ENCODE data around the gene ARL6IP5. TPM values are rescaled to one million over a fixed set of nuclear protein-coding genes. Genes with fewer than 3 reads are reported as not detected.
A peak's percentile ranks its signal among the peaks of the same experiment; 100 is the strongest.

The ARL6IP5 gene
- polyA plus RNA-seq, 6 donors from 2014 or later: 278 to 469 (median 324) TPM

DNA sequence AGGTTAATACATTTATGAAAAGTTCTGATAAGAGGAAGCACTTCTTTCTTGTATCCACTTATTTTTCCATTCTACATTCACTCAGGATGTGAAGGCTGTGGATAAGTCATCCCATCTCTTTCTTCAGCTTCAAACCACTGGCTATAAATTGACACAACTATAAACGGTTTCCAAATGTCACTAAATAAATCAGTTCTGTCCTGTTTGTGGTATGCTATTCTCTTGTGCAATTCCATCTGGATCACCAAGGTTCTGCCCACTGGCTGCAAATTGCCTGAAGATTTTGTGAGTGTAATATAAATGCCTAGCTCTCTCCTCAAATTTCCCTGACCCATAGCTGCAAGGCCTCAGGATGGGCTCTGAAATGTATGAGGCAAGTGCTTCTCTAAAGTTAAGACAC lies 44.8 kb downstream of the ARL6IP5 start:
- Mint-ChIP-seq H3K9me3 (peaks cover 0 to 5% (median 2%) of the 10 kb centered on the region in 7 donors), H3K4me3 (no peak overlapping the region), H3K4me1 (no peaks in the 10 kb centered on the region), H3K27ac (no peak overlapping the region), H3K27me3 (peaks cover 0 to 10% (median 6%) of the 10 kb centered on the region in 3 donors), H3K36me3 (peaks cover 0 to 4% of the 10 kb centered on the region in 2 donors)
- ATAC-seq (ENCODE audit: low read depth in 2 of 2) (no peak), DNase-seq (no peak)

DNA sequence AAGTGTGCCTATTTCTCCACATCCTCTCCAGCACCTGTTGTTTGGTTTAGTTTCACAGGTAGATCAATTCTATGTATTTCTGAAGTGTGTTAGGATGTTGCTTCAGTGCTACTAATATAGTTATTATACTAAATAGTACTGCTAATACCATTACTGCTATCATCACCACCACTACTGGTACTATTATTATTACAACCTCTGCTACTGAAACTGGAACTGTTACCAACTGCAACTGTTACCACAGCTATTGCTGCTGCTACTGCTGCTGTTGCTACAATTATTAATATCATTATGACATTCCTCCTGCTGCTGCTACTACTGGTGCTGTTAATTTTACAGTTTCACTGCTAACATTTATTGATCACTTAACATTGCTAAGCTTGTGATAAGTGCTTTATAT lies 46.0 kb downstream of the ARL6IP5 start:
- H3K27me3 Mint-ChIP-seq: peaks cover 0 to 18% (median 8%) of the 10 kb centered on the region in 3 donors
- no peak overlapping the region for H3K27ac Mint-ChIP-seq
- H3K36me3 Mint-ChIP-seq: peaks cover 0 to 4% of the 10 kb centered on the region in 2 donors
- H3K9me3 Mint-ChIP-seq: peaks cover 0 to 5% (median 2%) of the 10 kb centered on the region in 7 donors
- no peaks in the 10 kb centered on the region for H3K4me1 Mint-ChIP-seq
- ATAC-seq (ENCODE audit: low read depth in 2 of 2) (no peak), DNase-seq (no peak)
- no peak overlapping the region for H3K4me3 Mint-ChIP-seq

- H3K4me3 Mint-ChIP-seq: no peak overlapping the region
- H3K27me3 Mint-ChIP-seq: peaks cover 8 to 33% (median 9%) of the 10 kb centered on the region in 3 donors
- no peak overlapping the region for H3K27ac Mint-ChIP-seq
- H3K36me3 Mint-ChIP-seq: peaks cover 0 to 4% of the 10 kb centered on the region in 2 donors
- DNase-seq: no peak
- H3K9me3 Mint-ChIP-seq: peaks cover 0 to 5% (median 0%) of the 10 kb centered on the region in 7 donors
- ATAC-seq (ENCODE audit: low read depth in 2 of 2): no peak
- H3K4me1 Mint-ChIP-seq: no peaks in the 10 kb centered on the region
Measured at GRCh38 chr3:69137005-69137404, 52.3 kb downstream of the ARL6IP5 start.

- DNase-seq (no peak), ATAC-seq (ENCODE audit: low read depth in 2 of 2) (no peak)
- H3K27me3 Mint-ChIP-seq: peaks cover 8 to 33% (median 12%) of the 10 kb centered on the region in 3 donors
- peaks cover 0 to 4% of the 10 kb centered on the region in 2 donors for H3K36me3 Mint-ChIP-seq
- H3K4me3 Mint-ChIP-seq: no peak overlapping the region
- H3K9me3 Mint-ChIP-seq: peaks cover 0 to 5% (median 0%) of the 10 kb centered on the region in 7 donors
- no peak overlapping the region for H3K27ac Mint-ChIP-seq
- no peaks in the 10 kb centered on the region for H3K4me1 Mint-ChIP-seq
Measured at GRCh38 chr3:69137412-69137811, 52.7 kb downstream of the ARL6IP5 start.

DNA sequence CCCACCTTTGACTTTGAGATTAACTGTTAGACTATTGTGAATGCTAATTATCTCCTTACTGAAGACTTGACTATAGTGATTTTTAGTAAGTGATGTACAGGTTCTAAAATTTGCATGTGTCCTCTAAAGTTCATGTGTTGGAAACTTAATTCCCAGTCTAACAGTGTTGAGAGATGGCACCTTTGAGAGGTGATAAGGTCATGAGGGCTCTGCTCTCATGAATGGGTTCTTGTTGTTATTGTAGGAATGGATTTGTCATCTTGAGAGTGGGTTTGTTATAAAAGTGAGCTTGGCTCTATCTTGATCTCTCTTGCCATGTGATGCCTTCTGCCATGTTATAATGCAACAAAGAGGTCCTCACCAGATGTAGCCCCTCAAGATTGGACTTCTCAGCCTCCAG lies 56.6 kb downstream of the ARL6IP5 start:
- peaks cover 8 to 33% (median 8%) of the 10 kb centered on the region in 3 donors for H3K27me3 Mint-ChIP-seq
- no peaks in the 10 kb centered on the region for H3K9me3 Mint-ChIP-seq
- no peak for DNase-seq
- H3K27ac Mint-ChIP-seq: no peak overlapping the region
- H3K4me1 Mint-ChIP-seq: peaks cover 0 to 5% (median 0%) of the 10 kb centered on the region in 3 donors
- H3K36me3 Mint-ChIP-seq: no peaks in the 10 kb centered on the region
- ATAC-seq (ENCODE audit: low read depth in 2 of 2): no peak
- no peak overlapping the region for H3K4me3 Mint-ChIP-seq

- ATAC-seq (ENCODE audit: low read depth in 2 of 2) (no peak), DNase-seq (no peak)
- H3K27ac Mint-ChIP-seq: peak overlapping the region in 1 of 6 donors; percentile 15
- H3K4me3 Mint-ChIP-seq: no peak overlapping the region
- peaks cover 0 to 5% (median 0%) of the 10 kb centered on the region in 3 donors for H3K4me1 Mint-ChIP-seq
- H3K36me3 Mint-ChIP-seq: no peaks in the 10 kb centered on the region
- H3K27me3 Mint-ChIP-seq: peaks cover 8 to 33% (median 8%) of the 10 kb centered on the region in 3 donors
- H3K9me3 Mint-ChIP-seq: no peaks in the 10 kb centered on the region
Measured at GRCh38 chr3:69142090-69142489, 57.4 kb downstream of the ARL6IP5 start.

DNA sequence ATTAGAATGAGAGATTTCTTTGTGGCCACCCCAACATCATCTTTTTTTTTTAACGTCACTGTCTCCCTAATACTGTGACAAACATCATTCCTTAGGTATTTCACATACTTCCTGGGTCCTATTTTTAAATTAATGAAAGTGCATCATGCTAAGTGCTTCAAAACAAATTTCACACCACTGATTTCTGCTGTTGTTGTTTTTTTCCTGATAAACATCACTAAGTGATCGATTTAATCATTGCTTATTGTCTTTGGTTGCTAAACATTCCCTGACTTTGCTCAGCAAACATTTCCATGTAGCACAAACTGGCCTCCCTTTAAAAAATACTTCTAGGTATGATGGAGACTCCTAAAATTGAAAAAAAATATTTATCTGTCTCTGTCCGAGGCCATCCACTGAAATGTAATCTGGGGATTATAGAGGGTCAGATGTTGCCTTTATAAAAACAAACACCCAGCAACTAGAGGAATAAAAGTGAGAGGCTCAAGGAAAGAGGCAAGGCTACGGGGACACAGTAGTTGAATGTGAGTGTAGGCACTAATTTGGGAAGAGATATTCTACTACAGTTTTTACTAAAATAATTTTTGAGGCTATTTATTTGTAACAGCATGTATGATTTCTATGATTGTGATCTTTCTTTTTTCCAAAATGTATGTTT lies 58.2 kb downstream of the ARL6IP5 start:
- H3K27ac Mint-ChIP-seq: no peak overlapping the region
- peaks cover 8 to 33% (median 8%) of the 10 kb centered on the region in 3 donors for H3K27me3 Mint-ChIP-seq
- no peak for DNase-seq
- peaks cover 0 to 5% (median 0%) of the 10 kb centered on the region in 3 donors for H3K4me1 Mint-ChIP-seq
- H3K4me3 Mint-ChIP-seq: no peak overlapping the region
- no peaks in the 10 kb centered on the region for H3K36me3 Mint-ChIP-seq
- no peak for ATAC-seq (ENCODE audit: low read depth in 2 of 2)
- H3K9me3 Mint-ChIP-seq: no peaks in the 10 kb centered on the region

GRCh38 chr3:69143612-69144011 lies 58.9 kb downstream of the ARL6IP5 start:
- Mint-ChIP-seq H3K4me1 (peaks cover 0 to 5% (median 0%) of the 10 kb centered on the region in 3 donors), H3K4me3 (no peak overlapping the region), H3K27ac (no peak overlapping the region), H3K36me3 (no peaks in the 10 kb centered on the region), H3K9me3 (no peaks in the 10 kb centered on the region), H3K27me3 (peaks cover 8 to 32% (median 8%) of the 10 kb centered on the region in 3 donors)
- ATAC-seq (ENCODE audit: low read depth in 2 of 2) (no peak), DNase-seq (no peak)

DNA sequence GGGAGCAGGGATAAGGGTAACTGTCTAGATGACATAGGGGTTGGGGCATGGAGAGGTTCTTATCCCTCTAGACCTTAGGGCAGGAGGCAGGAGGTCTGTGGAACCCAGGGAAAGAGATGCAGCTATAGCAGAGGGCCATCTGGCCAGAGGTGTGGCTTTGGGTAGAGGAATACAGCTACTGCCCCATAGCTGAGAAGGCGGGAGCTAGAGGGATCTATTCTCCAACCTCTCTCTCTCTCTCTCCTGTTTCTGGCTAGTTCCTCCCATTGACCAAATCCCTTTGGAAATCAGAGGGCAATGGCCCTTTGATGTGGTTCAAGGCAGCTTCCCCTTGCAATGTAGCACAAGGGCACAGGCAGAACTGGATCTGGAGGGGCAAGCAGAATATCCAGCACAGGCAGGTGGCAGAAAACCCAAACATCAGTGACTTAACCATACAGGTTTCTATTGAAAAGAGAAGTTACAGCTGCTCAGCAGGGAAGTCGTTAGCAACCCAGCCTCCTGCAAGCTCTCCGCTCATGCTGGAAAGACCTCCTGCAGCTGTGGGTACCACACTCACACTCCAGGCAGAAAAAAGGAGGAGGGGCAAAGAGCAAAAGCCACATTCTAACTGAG lies 60.0 kb downstream of the ARL6IP5 start:
- no peak overlapping the region for H3K27ac Mint-ChIP-seq
- no peak for ATAC-seq (ENCODE audit: low read depth in 2 of 2)

DNA sequence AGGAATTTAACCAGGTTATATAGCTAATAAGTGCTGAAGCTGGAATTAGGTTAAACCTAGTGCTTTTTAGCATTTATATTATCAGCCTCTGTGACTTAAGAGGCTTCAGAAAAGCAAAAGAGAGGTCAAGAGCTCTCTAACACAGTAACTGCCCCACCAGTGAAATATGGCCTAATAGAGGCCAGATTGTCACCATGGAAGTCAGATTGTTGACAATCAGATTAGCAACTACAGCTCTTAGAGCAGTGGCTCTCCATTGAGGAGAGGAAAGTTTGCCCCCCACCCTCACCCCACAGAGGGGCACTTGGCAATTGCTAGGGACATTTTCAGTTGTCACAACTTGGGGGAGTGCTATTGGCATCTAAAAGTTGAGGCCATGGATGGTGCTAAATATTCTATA lies 61.0 kb downstream of the ARL6IP5 start:
- no peak overlapping the region for H3K27ac Mint-ChIP-seq

More for the DNA sequence above, 60.0 kb downstream of the ARL6IP5 start:
- Mint-ChIP-seq H3K27me3 (peaks cover 8 to 23% (median 8%) of the 10 kb centered on the region in 3 donors), H3K36me3 (no peaks in the 10 kb centered on the region), H3K4me3 (no peak overlapping the region), H3K9me3 (no peaks in the 10 kb centered on the region), H3K4me1 (peaks cover 0 to 5% (median 0%) of the 10 kb centered on the region in 3 donors)
- no peak for DNase-seq

GRCh38 chr3:69149586-69149985 lies 64.8 kb downstream of the ARL6IP5 start:
- H3K27me3 Mint-ChIP-seq: no peaks in the 10 kb centered on the region
- H3K27ac Mint-ChIP-seq: no peak overlapping the region
- DNase-seq (no peak), ATAC-seq (ENCODE audit: low read depth in 2 of 2) (no peak)
- H3K4me3 Mint-ChIP-seq: no peak overlapping the region
- no peaks in the 10 kb centered on the region for H3K9me3 Mint-ChIP-seq
- peaks cover 8 to 17% (median 8%) of the 10 kb centered on the region in 3 donors for H3K4me1 Mint-ChIP-seq
- no peaks in the 10 kb centered on the region for H3K36me3 Mint-ChIP-seq

More for the DNA sequence above, 61.0 kb downstream of the ARL6IP5 start:
- H3K4me3 Mint-ChIP-seq: no peak overlapping the region
- DNase-seq: no peak
- no peaks in the 10 kb centered on the region for H3K9me3 Mint-ChIP-seq
- ATAC-seq (ENCODE audit: low read depth in 2 of 2): no peak
- peaks cover 0 to 5% (median 0%) of the 10 kb centered on the region in 3 donors for H3K4me1 Mint-ChIP-seq
- H3K36me3 Mint-ChIP-seq: no peaks in the 10 kb centered on the region
- H3K27me3 Mint-ChIP-seq: peaks cover under 1 to 17% (median 8%) of the 10 kb centered on the region in 3 donors

All from naive B cell (primary cell).